ENCODE results near the gene PPFIA1. TPM values are rescaled to one million over a fixed set of nuclear protein-coding genes. Genes with fewer than 3 reads are reported as not detected.

The PPFIA1 gene
- total RNA-seq, 1 experiment from 2014 or later = 45.9 TPM

DNA sequence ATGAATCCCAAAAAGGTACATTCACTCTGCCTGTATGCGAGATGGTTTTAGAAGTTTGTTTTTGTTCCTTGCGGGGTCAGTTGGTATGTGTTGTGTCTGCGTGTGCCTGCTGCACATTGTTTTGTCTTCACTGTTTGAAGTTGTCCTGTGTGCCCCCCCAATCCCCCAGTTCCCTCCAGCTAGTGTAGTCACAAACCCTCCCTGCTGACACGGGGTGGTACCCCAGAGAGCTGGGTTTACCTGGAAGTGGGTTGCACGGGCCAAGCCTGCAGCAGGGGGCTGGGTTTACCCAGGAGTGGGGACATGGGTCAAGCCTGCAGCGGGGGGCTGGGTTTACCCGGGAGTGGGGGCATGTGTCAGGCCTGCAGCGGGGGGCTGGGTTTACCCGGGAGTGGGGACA, 150.0 kb downstream of the PPFIA1 start:
- in situ Hi-C loops (cut with HindIII; ENCODE audit: low sequenced_read_pairs) = no loop called here
- DNase-seq (ENCODE audit: low spot score) = no peak

DNA sequence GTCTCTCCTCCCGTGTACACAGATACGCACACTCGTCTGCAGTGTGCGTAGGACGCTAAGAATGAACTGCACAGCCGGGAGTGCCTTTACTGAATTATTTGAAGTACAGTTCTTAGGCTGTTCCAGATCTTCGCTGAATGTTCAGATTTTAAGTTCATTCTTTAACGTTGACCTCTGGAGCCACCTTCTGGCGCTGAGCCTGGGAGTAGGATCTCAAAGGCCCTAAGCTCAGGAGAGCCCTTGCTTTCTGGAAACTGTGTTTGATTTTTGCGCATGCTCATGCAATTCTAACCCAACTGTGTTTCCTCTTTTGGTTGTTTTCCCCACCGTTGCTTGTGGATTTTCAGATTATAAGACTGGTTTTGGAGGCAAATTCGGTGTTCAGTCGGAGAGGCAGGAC, 150.6 kb downstream of the PPFIA1 start:
- in situ Hi-C loops (cut with HindIII; ENCODE audit: low sequenced_read_pairs) = no loop called here
- DNase-seq (ENCODE audit: low spot score) = no peak

DNA sequence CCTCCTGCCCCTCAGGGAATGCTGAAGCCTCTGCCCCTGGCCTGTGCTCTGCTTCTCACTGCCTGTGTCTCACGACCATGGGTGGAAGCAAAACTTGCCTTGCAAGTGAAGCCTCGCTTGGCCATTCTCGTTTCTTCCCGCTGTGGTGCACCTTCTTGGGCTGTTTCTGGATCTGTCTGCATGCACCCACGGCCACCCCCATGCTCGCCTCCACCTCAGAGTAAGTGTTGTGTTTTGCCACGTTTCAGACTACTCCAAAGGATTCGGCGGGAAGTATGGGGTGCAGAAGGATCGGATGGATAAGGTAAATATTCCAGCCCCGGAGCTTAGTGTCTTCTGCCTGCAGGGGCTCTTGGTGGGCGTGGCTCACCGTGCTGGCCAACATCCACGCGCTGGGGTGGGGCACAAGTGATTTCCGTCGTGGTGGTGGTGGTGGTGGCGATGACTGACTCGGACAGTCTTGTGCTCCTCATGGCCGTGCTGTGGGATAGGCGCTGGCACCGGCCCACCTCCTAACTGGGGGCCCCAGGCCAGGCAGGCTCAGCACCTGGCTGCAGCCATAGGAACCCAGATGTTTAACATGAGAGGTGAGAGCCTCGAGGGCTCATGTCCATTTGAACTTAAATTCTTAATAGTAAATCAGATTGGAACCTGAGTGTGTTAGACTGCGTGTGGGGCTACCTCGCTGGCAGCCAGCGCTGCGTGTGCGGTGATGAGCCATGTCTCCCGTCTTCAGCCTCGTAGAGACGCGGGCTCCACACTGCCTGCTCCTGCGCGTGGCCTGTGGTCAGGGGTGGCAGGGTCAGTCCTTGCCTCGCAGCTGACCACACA, 152.4 kb downstream of the PPFIA1 start:
- no peak for DNase-seq (ENCODE audit: low spot score)
- in situ Hi-C loops (cut with HindIII; ENCODE audit: low sequenced_read_pairs) = no loop called here

GRCh38 chr11:70423523-70424505, 153.3 kb downstream of the PPFIA1 start:
- no peak for DNase-seq (ENCODE audit: low spot score)
- in situ Hi-C loops (cut with HindIII; ENCODE audit: low sequenced_read_pairs) = no loop called here

GRCh38 chr11:70424765-70425344, 154.4 kb downstream of the PPFIA1 start:
- in situ Hi-C loops (cut with HindIII; ENCODE audit: low sequenced_read_pairs) = no loop called here
- no peak for DNase-seq (ENCODE audit: low spot score)

DNA sequence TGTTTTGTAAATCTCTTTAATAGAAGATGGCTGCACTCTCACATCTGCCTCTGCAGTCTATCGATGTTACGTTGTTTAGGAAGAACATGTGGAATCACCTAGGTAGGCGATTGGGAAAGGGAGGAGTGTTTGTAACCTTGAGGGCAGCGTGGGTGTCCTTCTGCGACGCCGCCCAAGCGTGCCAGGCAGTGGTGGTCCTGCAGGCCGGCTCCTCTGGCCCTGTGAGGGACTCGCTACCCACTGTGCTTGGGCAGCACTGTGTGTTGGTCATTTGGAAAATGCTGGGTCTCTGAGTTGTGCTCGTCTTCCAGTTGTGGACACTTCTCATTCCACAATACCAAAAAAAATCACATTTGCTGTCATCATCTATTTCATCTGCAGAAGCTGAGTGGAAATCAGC, 156.9 kb downstream of the PPFIA1 start:
- in situ Hi-C loops (cut with HindIII; ENCODE audit: low sequenced_read_pairs) = no loop called here

DNA sequence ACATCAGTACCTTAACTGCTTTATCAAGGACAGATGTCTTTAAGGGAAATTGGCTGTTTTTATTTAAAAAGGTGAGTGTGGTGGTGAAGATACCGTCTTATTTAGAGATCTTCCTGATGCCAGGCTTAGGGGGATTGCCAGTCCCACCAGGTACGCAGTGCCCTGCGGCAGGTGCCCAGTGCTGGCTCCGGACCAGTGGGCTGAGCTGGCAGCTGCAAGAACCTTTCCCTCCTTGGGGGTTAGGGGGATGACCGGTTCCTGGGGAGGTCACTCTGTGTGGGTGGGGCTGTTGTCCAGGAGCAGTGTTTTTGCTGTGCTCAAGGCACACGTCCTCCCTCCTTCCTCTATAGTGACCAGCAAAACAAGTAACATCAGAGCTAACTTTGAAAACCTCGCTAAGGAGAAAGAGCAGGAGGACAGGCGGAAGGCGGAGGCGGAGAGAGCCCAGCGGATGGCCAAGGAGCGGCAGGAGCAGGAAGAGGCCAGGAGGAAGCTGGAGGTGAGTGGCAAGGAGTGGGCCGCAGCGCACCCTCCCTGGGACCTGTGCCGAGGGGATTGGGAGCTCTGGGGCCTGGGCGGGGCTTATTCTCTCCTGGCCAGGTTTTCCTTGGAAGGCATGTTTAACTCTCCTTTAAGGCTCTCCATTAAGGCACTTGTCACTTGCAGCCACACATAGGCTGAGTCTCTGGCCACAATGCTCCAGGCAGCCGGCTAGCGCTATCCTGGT, 158.4 kb downstream of the PPFIA1 start:
- in situ Hi-C loops (cut with HindIII; ENCODE audit: low sequenced_read_pairs) = no loop called here
- DNase-seq (ENCODE audit: low spot score) = no peak

More for the DNA sequence above, 156.9 kb downstream of the PPFIA1 start:
- DNase-seq (ENCODE audit: low spot score) = no peak

- DNase-seq (ENCODE audit: low spot score) = no peak
Observed at GRCh38 chr11:70429428-70429705, 158.9 kb downstream of the PPFIA1 start.

GRCh38 chr11:70429724-70430521, 159.4 kb downstream of the PPFIA1 start:
- no peak for DNase-seq (ENCODE audit: low spot score)
- in situ Hi-C loops (cut with HindIII; ENCODE audit: low sequenced_read_pairs) = no loop called here

More at GRCh38 chr11:70429428-70429705, 158.9 kb downstream of the PPFIA1 start:
- in situ Hi-C loops (cut with HindIII; ENCODE audit: low sequenced_read_pairs) = no loop called here

GRCh38 chr11:70430671-70431574, 160.4 kb downstream of the PPFIA1 start:
- no peak for DNase-seq (ENCODE audit: low spot score)
- in situ Hi-C loops (cut with HindIII; ENCODE audit: low sequenced_read_pairs) = no loop called here

DNA sequence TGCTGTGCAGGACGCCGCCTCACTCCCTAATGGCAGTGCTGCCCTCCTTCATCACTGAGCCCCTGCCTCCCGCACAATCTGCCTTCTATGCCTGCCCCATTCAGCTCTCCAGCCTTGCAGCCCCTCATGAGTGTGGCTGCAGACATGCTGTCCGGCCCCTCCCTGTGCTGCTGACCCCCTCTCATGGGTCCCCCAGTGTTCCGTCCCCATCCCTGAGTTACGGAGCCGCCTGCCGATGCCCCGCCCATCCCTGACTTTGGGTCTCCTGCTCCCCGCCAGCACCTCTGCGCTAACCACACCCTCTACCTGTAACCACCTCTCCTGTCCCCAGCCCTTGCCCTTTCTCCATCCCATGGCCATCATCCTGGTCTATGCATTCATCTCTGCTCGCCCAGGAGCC, 161.1 kb downstream of the PPFIA1 start:
- in situ Hi-C loops (cut with HindIII; ENCODE audit: low sequenced_read_pairs) = no loop called here
- no peak for DNase-seq (ENCODE audit: low spot score)

- in situ Hi-C loops (cut with HindIII; ENCODE audit: low sequenced_read_pairs) = no loop called here
- DNase-seq (ENCODE audit: low spot score) = no peak
Observed at GRCh38 chr11:70432065-70432464, 161.6 kb downstream of the PPFIA1 start.

DNA sequence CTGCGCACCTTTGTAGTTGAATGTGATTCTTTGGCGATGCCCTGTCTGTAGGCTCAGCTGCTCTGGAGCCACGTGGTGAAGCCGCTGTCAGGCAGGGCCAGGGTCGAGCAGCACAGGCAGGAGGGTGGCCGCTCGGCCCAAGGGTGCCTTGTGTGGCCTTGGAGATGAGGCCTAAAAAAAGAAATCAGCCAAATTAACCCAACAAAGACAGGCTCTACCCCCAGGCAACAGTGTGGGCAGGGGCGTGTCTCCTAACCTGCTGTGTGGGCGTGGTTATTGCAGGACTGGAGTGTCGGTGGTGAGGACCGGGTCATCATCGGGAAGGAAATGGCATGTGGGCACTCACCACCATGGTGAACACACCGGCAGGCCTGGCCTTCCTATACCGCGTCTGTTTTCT, 162.1 kb downstream of the PPFIA1 start:
- in situ Hi-C loops (cut with HindIII; ENCODE audit: low sequenced_read_pairs) = no loop called here
- DNase-seq (ENCODE audit: low spot score) = no peak

GRCh38 chr11:70433038-70433437, 162.5 kb downstream of the PPFIA1 start:
- DNase-seq (ENCODE audit: low spot score) = no peak
- in situ Hi-C loops (cut with HindIII; ENCODE audit: low sequenced_read_pairs) = no loop called here

GRCh38 chr11:70433526-70433925, 163.0 kb downstream of the PPFIA1 start:
- in situ Hi-C loops (cut with HindIII; ENCODE audit: low sequenced_read_pairs) = no loop called here
- DNase-seq (ENCODE audit: low spot score) = no peak
